Progenitor cell of endocrine pancreas (in vitro differentiated cells): ENCODE measurements around the gene GRIK1. TPM values are rescaled to one million over a fixed set of nuclear protein-coding genes. Genes with fewer than 3 reads are reported as not detected.

Experiments used
- DNase-seq: peaks from one replicate; pipeline ENCODE4 v3.0.0; 2021; ENCODE audit warnings: low spot score; ENCODE audit not compliant: unreplicated experiment
- H3K27ac Mint-ChIP-seq: 2 replicates; pipeline ENCODE4 v1.8.0; 2021; ENCODE audit warnings: mild to moderate bottlenecking, moderate library complexity, mixed read lengths
- H3K27me3 Mint-ChIP-seq: 2 replicates; pipeline ENCODE4 v1.8.0; 2021; ENCODE audit warnings: mixed read lengths
- H3K36me3 Mint-ChIP-seq: 2 replicates; pipeline ENCODE4 v1.8.0; 2022; ENCODE audit warnings: mixed read lengths; ENCODE audit not compliant: insufficient read depth
- H3K4me1 Mint-ChIP-seq: 2 replicates; pipeline ENCODE4 v1.8.0; 2021; ENCODE audit warnings: low read depth, mixed read lengths
- H3K4me3 Mint-ChIP-seq: 2 replicates; pipeline ENCODE4 v1.8.0; 2021; ENCODE audit warnings: low read depth, mild to moderate bottlenecking, moderate library complexity, mixed read lengths
- H3K9me3 Mint-ChIP-seq: 2 replicates; pipeline ENCODE4 v1.8.0; 2021; ENCODE audit warnings: low read depth, mixed read lengths
- total RNA-seq: library from RNA; stranded (reverse); gene quantifications from 2 replicates; pipeline ENCODE4 v1.2.1, GENCODE V29; 2021
- TF ChIP-seq, protein P1 (sequence below): fragments of 200-600 bp; sonication (generic); IDR thresholded peaks from one replicate; pipeline ENCODE4 v1.5.0; 2021; ENCODE audit warnings: antibody characterized with exemption, mild to moderate bottlenecking; ENCODE audit not compliant: unreplicated experiment

The GRIK1 gene
- total RNA-seq, 1 donor from 2014 or later, result 0.26 TPM

DNA sequence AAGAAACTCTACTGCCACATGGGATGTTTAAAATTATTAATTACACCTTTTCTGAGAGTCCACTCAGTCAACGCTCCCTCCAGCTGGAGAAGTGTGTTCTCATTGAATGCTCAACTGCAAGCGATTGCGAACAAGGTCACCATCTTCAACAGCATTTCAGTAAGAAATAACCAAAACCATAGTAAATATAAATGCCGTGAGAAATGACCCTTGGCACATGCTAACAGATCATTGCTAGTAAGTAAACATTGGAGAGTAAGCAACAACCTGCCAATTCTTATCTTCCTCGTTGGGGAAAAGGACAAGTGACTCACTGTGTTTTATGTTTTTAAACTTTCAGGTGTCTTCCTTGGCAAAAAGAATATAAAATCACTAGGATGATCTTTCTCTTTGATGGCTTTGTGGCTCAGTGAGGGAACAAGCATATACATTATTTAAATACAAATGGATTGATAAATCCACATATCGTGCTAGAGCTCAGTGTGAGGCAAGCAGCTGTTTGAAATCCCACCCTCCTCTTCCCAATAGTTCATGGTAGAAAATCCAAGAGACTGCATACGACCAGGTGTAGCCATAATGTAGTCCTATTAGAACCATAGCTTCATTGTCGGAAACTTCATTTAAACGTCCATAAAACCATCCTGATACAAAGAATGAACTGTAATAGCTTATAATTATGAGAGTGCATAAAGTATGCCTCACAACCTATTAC is 214.6 kb downstream of the GRIK1 start:
- TF ChIP-seq, protein P1, sequence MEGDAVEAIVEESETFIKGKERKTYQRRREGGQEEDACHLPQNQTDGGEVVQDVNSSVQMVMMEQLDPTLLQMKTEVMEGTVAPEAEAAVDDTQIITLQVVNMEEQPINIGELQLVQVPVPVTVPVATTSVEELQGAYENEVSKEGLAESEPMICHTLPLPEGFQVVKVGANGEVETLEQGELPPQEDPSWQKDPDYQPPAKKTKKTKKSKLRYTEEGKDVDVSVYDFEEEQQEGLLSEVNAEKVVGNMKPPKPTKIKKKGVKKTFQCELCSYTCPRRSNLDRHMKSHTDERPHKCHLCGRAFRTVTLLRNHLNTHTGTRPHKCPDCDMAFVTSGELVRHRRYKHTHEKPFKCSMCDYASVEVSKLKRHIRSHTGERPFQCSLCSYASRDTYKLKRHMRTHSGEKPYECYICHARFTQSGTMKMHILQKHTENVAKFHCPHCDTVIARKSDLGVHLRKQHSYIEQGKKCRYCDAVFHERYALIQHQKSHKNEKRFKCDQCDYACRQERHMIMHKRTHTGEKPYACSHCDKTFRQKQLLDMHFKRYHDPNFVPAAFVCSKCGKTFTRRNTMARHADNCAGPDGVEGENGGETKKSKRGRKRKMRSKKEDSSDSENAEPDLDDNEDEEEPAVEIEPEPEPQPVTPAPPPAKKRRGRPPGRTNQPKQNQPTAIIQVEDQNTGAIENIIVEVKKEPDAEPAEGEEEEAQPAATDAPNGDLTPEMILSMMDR, result no peak
- peaks cover 28% of the 10 kb centered on the region for H3K4me1 Mint-ChIP-seq
- peaks cover 6% of the 10 kb centered on the region for H3K27me3 Mint-ChIP-seq
- no peaks in the 10 kb centered on the region for H3K9me3 Mint-ChIP-seq
- DNase-seq, result no peak
- peak overlapping the region; percentile 37 for H3K4me3 Mint-ChIP-seq
- H3K36me3 Mint-ChIP-seq, result no peaks in the 10 kb centered on the region
- H3K27ac Mint-ChIP-seq, result peak overlapping the region; percentile 82

DNA sequence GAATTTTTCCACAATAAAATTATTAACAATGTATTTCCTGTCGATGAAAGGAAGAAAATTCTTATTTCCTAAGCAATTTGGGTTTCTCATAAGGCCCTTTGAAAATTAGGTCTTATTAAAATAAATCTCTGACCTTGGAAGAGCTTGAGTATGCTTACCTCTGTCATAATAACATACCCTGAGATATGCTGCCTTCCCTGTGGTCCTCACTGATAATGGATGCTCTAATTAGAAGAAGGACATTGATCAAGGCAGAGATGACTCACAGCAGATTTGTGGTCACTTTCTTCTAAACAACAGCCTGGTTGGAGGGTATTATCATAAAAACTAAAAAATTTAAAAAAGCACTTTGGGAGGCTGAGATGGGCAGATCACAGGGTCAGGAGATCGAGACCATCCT is 217.8 kb downstream of the GRIK1 start:
- Mint-ChIP-seq H3K27me3 (peaks cover 6% of the 10 kb centered on the region), H3K27ac (no peak overlapping the region), H3K9me3 (no peaks in the 10 kb centered on the region), H3K4me3 (no peak overlapping the region), H3K36me3 (no peaks in the 10 kb centered on the region), H3K4me1 (peaks cover 28% of the 10 kb centered on the region)
- TF ChIP-seq, protein P1, result no peak
- no peak for DNase-seq

DNA sequence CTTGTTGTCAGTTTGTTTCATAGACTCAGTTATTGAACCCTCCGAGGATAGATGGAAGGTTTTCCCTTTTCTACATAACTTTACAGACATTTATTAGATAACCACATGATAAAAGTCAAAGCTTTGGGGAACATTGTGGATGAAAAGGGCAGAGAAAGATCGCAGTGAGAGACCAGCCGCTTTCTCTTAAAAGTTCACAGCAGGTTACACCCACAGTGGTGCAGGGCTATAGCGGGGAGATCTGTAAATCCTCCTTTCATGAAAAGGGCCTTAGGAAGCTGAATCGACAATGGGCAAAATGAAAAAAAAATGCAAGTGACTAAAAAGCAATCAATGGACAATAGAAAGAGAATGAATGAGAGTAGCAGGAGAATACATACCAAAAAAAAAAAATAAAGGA is 218.6 kb downstream of the GRIK1 start:
- no peak for DNase-seq
- H3K27ac Mint-ChIP-seq, result no peak overlapping the region
- no peak overlapping the region for H3K4me3 Mint-ChIP-seq
- H3K36me3 Mint-ChIP-seq, result no peaks in the 10 kb centered on the region
- TF ChIP-seq, protein P1, result no peak
- peaks cover 28% of the 10 kb centered on the region for H3K4me1 Mint-ChIP-seq
- H3K9me3 Mint-ChIP-seq, result peaks cover 4% of the 10 kb centered on the region
- peaks cover 6% of the 10 kb centered on the region for H3K27me3 Mint-ChIP-seq

DNA sequence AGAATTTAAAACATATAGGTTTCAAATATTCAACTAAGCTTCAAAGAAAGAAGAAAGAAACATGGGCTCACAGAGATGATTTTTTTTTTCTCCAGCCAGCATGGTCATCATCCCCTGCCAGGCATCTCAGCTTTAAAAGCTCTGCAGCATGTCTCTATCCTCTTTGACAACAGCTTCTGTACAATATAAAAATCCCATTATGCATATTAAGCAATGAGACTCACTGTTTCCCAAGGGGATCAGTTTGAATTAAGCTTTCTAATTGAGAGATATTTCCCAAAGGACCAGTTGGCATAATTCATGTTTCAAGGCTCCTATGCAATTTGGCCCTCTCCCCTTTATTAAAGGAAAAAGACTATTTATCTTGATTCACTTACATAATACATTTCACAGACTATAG is 220.3 kb downstream of the GRIK1 start:
- DNase-seq, result no peak

DNA sequence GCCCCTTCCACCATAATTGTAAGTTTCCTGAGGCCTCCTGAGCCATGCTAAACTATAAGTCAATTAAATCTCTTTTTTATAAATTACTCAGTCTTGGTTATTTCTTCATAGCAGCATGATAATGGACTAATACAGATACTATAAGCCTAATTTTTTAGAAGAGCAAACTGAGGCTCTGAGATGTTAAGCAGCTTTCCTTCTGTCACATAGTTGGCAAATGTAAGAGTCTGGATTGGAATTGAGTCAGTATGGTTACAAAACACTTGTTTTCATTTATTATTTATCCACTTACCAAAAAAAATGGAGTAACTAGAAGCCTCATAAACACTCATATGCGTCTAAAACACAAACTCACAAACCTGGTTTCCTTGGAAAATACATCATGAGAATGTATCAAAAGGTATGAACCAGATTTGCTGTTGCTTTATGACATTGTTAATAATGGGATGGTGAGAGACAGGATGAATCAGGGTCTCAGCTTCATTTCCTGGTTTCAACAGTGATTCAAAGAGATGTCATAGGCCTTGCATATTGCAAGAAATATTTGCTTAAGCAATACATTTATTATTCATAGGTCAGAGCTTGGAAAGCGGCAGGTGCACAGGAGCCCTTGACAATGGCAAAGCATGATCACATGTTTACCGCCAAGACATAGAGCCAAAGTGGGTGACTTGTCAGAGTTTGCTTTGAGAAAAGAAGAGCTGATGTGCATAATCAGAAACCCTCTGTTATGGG is 221.5 kb downstream of the GRIK1 start:
- Mint-ChIP-seq H3K4me1 (peaks cover 5% of the 10 kb centered on the region), H3K27ac (no peak overlapping the region), H3K36me3 (no peaks in the 10 kb centered on the region), H3K9me3 (peaks cover 7% of the 10 kb centered on the region), H3K4me3 (no peak overlapping the region), H3K27me3 (peaks cover 6% of the 10 kb centered on the region)
- no peak for DNase-seq
- TF ChIP-seq, protein P1, result no peak

More for the DNA sequence above, 220.3 kb downstream of the GRIK1 start:
- peaks cover 6% of the 10 kb centered on the region for H3K27me3 Mint-ChIP-seq
- H3K9me3 Mint-ChIP-seq, result peaks cover 7% of the 10 kb centered on the region
- H3K27ac Mint-ChIP-seq, result no peak overlapping the region
- H3K4me3 Mint-ChIP-seq, result no peak overlapping the region
- H3K4me1 Mint-ChIP-seq, result peaks cover 13% of the 10 kb centered on the region
- H3K36me3 Mint-ChIP-seq, result no peaks in the 10 kb centered on the region
- TF ChIP-seq, protein P1, result no peak
